SK-N-SH treated with all-trans-retinoic acid at 6 μM for 48 hours (cell line): ENCODE data around the gene NUMA1.

ENCODE experiments used
- ATAC-seq: fragments of 200-7000 bp; cut with Tn5 transposase; 3 replicates; pipeline ENCODE4 v1.9.1; 2020; ENCODE audit warnings: mild to moderate bottlenecking, moderate library complexity
- ARNTL ChIP-seq: fragments of 450-650 bp; formaldehyde crosslinking; IDR thresholded peaks from 2 replicates; pipeline ENCODE4 v1.5.0; 2020; ENCODE audit warnings: low read depth, mild to moderate bottlenecking, moderate library complexity, borderline replicate concordance
- BACH2 ChIP-seq: fragments of 250-450 bp; sonication (Bioruptor Pico); IDR thresholded peaks from 2 replicates; pipeline ENCODE4 v1.9.0; 2021; ENCODE audit warnings: mild to moderate bottlenecking, borderline replicate concordance
- CREB5 ChIP-seq: fragments of 250-450 bp; sonication (Bioruptor Pico); IDR thresholded peaks from 2 replicates; pipeline ENCODE4 v1.5.1; 2020; ENCODE audit warnings: low read depth, mild to moderate bottlenecking, moderate library complexity
- CSDC2 ChIP-seq: fragments of 250-450 bp; sonication (Bioruptor Pico); IDR thresholded peaks from 2 replicates; pipeline ENCODE4 v1.5.0; 2020; ENCODE audit warnings: mild to moderate bottlenecking, moderate library complexity
- CSRNP3 ChIP-seq: fragments of 250-450 bp; sonication (Bioruptor Pico); IDR thresholded peaks from 2 replicates; pipeline ENCODE4 v1.5.1; 2021; ENCODE audit warnings: mild to moderate bottlenecking, moderate library complexity
- GLIS3 ChIP-seq: fragments of 250-450 bp; sonication (Bioruptor Pico); IDR thresholded peaks from 2 replicates; pipeline ENCODE4 v1.5.0; 2020; ENCODE audit warnings: mild to moderate bottlenecking, moderate library complexity
- ISL1 ChIP-seq: fragments of 250-450 bp; sonication (Bioruptor Pico); IDR thresholded peaks from 2 replicates; pipeline ENCODE4 v2.1.2; 2022; ENCODE audit warnings: mild to moderate bottlenecking, moderate library complexity
- OSR1 ChIP-seq: fragments of 250-450 bp; sonication (Bioruptor Pico); IDR thresholded peaks from 2 replicates; pipeline ENCODE4 v1.8.0; 2022; ENCODE audit warnings: moderate library complexity, mild to moderate bottlenecking, inconsistent platforms
- PPARA ChIP-seq: fragments of 250-450 bp; sonication (Bioruptor Pico); IDR thresholded peaks from 2 replicates; pipeline ENCODE4 v1.5.0; 2020; ENCODE audit warnings: mild to moderate bottlenecking, borderline replicate concordance
- RARB ChIP-seq: fragments of 250-450 bp; sonication (Bioruptor Pico); IDR thresholded peaks from 2 replicates; pipeline ENCODE4 v1.8.0; 2021; ENCODE audit warnings: mild to moderate bottlenecking, moderate library complexity
- TCF4 ChIP-seq: fragments of 250-450 bp; sonication (Bioruptor Pico); IDR thresholded peaks from 2 replicates; pipeline ENCODE4 v1.8.0; 2021; ENCODE audit warnings: mild to moderate bottlenecking, moderate library complexity, borderline replicate concordance
- TOX ChIP-seq: fragments of 250-450 bp; sonication (Bioruptor Pico); IDR thresholded peaks from 2 replicates; pipeline ENCODE4 v1.8.0; 2021; ENCODE audit warnings: mild to moderate bottlenecking, moderate library complexity, borderline replicate concordance
- TSHZ2 ChIP-seq: fragments of 250-450 bp; sonication (Bioruptor Pico); IDR thresholded peaks from 2 replicates; pipeline ENCODE4 v1.5.0; 2020; ENCODE audit warnings: mild to moderate bottlenecking, moderate library complexity
- ZFP3 ChIP-seq: fragments of 250-450 bp; sonication (Bioruptor Pico); IDR thresholded peaks from 2 replicates; pipeline ENCODE4 v1.5.0; 2020; ENCODE audit warnings: mild to moderate bottlenecking, moderate library complexity
- ZFP30 ChIP-seq: fragments of 450-650 bp; formaldehyde crosslinking; IDR thresholded peaks from 2 replicates; pipeline ENCODE4 v1.5.0; 2022; ENCODE audit warnings: mild to moderate bottlenecking, moderate library complexity
- ZNF565 ChIP-seq: fragments of 450-650 bp; formaldehyde crosslinking; conservative IDR thresholded peaks from 2 replicates; pipeline ENCODE4 v1.5.0; 2020; ENCODE audit warnings: low read depth, mild to moderate bottlenecking, moderate library complexity
- ZNF8 ChIP-seq: fragments of 450-650 bp; formaldehyde crosslinking; IDR thresholded peaks from 2 replicates; pipeline ENCODE4 v1.5.0; 2020; ENCODE audit warnings: mild to moderate bottlenecking, moderate library complexity
- TF ChIP-seq, protein P1 (sequence below): fragments of 250-450 bp; sonication (Bioruptor Pico); IDR thresholded peaks from 2 replicates; pipeline ENCODE4 v1.8.0; 2020; ENCODE audit warnings: mild to moderate bottlenecking, moderate library complexity, borderline replicate concordance

Gene NUMA1

GRCh38 chr11:72111300-72112142 is 31.2 kb upstream of the NUMA1 start:
- TF ChIP-seq TOX (no peak), ZFP3 (CRISPR knock-in tag) (no peak), PPARA (CRISPR knock-in tag) (no peak), ZFP30 (CRISPR knock-in tag) (no peak), BACH2 (no peak), CSRNP3 (CRISPR knock-in tag) (no peak), ZNF565 (CRISPR knock-in tag) (no peak), ZNF8 (CRISPR knock-in tag) (no peak), TSHZ2 (CRISPR knock-in tag) (no peak), TCF4 (CRISPR knock-in tag) (no peak), CREB5 (CRISPR knock-in tag) (no peak), CSDC2 (CRISPR knock-in tag) (no peak), ARNTL (CRISPR knock-in tag) (no peak), RARB (CRISPR knock-in tag) (no peak), GLIS3 (no peak), OSR1 (CRISPR knock-in tag) (no peak)
- TF ChIP-seq, protein P1, sequence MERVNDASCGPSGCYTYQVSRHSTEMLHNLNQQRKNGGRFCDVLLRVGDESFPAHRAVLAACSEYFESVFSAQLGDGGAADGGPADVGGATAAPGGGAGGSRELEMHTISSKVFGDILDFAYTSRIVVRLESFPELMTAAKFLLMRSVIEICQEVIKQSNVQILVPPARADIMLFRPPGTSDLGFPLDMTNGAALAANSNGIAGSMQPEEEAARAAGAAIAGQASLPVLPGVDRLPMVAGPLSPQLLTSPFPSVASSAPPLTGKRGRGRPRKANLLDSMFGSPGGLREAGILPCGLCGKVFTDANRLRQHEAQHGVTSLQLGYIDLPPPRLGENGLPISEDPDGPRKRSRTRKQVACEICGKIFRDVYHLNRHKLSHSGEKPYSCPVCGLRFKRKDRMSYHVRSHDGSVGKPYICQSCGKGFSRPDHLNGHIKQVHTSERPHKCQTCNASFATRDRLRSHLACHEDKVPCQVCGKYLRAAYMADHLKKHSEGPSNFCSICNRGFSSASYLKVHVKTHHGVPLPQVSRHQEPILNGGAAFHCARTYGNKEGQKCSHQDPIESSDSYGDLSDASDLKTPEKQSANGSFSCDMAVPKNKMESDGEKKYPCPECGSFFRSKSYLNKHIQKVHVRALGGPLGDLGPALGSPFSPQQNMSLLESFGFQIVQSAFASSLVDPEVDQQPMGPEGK, result no peak

GRCh38 chr11:72105888-72106287 is 25.5 kb upstream of the NUMA1 start, which contains the start of gene TOMT:
TOMT (plus strand) TSS chr11:72105924; CDS start chr11:72105952, 28 bp downstream.
- no peak for ATAC-seq
- no peak for TF ChIP-seq CSDC2 (CRISPR knock-in tag)
- no peak for TF ChIP-seq RARB (CRISPR knock-in tag)
- no peak for TF ChIP-seq ARNTL (CRISPR knock-in tag)
- TF ChIP-seq ISL1, result no peak
- TF ChIP-seq ZNF565 (CRISPR knock-in tag), result no peak

More at GRCh38 chr11:72111300-72112142, 31.2 kb upstream of the NUMA1 start:
- ATAC-seq, result peak; percentile 37

- ATAC-seq, result no peak
- TF ChIP-seq CREB5 (CRISPR knock-in tag) (no peak), TSHZ2 (CRISPR knock-in tag) (0 out of 2 replicates have a peak, but pooled peaks have one; percentile 31)
- TF ChIP-seq, all 23 proteins: peak for 1
Observed at GRCh38 chr11:72103754-72104167, 23.4 kb upstream of the NUMA1 start.
